Astrocyte of the cerebellum (primary cell): Measurements from ENCODE around the gene PLAC9.
"Not testable (repeated sequence)": the region's sequence is repeated elsewhere in the genome, so short reads cannot be mapped to it uniquely, and the experiment has no call there.

Source experiments
- DNase-seq: peaks from one replicate; pipeline ENCODE4 v3.0.0-alpha.2; 2011; ENCODE audit warnings: low read depth
- H3K4me3 ChIP-seq: 2 replicates; pipeline ENCODE4 v1.5.1; 2011; ENCODE audit warnings: mild to moderate bottlenecking, low read depth, low read length, moderate library complexity
- CTCF ChIP-seq: IDR thresholded peaks from 2 replicates; pipeline ENCODE4 v1.5.1; 2012; ENCODE audit warnings: low read length, low read depth, moderate library complexity, mild to moderate bottlenecking; ENCODE audit errors: missing control alignments
- in situ Hi-C: cut with HindIII; loops from 2 replicates; pipeline ENCODE4 v1.10.0; 2017; ENCODE audit warnings: low sequenced_read_pairs

The PLAC9 gene

DNA sequence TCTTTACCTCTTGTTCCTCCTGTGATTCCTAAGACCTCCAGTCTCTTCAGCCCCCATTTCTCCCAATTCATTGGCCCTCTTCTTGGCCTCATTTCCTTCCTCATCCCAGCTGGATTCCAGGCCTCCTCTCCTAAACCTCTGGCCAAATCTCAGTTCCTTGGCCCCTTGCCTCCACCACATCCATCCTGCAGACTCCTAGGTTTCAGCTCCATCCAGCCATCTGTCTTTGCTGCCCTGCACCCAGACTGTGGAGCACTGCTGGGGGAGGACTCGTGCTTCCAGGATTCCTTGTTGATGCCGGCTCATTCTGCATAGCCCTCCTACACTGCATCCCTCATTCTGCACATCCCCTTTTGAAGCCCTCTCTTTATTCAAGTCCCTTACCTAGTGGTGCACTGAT is 6.7 kb downstream of the PLAC9 start:
- TF ChIP-seq CTCF, result no peak
- no peak for DNase-seq
- no peak overlapping the region for H3K4me3 ChIP-seq
- in situ Hi-C loops, result no loop called here

GRCh38 chr10:80140251-80140650 is 7.7 kb downstream of the PLAC9 start:
- H3K4me3 ChIP-seq, result no peak overlapping the region
- no peak for TF ChIP-seq CTCF
- in situ Hi-C loops, result loop anchor here (5.0 kb wide), 1 partner anchor 67 kb away; the partner anchor contains the start of gene ANXA11
- no peak for DNase-seq

GRCh38 chr10:80141696-80142460 is 9.3 kb downstream of the PLAC9 start:
- no peak for TF ChIP-seq CTCF
- no peak overlapping the region for H3K4me3 ChIP-seq
- no peak for DNase-seq
- in situ Hi-C loops, result loop anchor here (5.0 kb wide), 1 partner anchor 65 kb away; the partner anchor contains the start of gene ANXA11

DNA sequence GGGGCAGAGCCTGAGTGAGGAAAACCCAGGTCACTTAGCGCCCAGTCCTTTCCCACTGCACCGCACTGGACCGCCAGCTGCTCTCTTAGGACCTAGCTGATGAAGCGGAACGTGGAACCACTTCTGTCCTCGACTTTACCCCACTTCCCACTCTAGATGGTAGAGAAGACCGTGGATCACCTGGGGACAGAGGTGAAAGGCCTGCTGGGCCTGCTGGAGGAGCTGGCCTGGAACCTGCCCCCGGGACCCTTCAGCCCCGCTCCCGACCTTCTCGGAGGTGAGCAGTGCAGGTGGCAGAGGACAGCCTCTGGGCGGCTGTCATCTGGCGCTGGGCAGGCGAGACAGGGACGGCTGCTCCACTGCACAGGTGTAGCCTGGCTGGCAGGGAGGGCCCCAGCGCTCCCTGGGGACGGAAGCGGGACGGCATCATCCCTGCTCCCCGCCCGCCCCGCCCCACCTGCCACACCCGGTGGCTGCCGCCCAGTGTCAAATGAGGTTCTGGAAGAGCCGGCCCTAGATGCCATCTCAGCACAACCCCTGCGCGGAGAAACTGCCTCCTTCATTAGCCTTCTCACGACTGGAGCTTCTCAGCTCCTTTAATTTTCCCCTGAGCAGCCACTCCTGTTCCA is 11.7 kb downstream of the PLAC9 start:
- in situ Hi-C loops, result loop anchor here (5.0 kb wide), 1 partner anchor 63 kb away; the partner anchor contains the start of gene ANXA11
- TF ChIP-seq CTCF, result no peak
- H3K4me3 ChIP-seq, result no peak overlapping the region
- DNase-seq, result no peak

DNA sequence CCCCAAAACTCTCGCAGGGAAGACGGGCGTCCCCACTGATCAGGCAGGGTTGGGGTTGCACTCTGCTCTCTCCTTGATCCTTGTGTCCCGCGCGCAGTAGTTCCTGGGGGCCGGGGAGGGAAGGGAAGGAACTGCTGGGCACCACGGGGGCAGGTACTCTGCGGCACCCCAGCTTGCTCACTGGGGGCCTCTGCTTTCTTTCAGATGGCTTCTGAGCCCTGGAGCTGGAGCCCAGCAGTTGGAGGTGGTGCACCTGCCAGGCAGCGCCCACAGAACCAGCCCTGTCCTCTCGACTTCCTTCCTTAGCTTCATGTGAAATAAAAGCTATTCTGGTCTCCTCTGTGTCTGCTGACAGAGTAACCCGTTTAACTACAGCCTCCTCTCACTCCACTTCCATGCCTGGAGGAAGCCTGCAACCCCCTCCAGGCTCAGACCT is 12.2 kb downstream of the PLAC9 start:
- no peak for DNase-seq
- H3K4me3 ChIP-seq, result no peak overlapping the region
- in situ Hi-C loops, result loop anchor here (5.0 kb wide), 1 partner anchor 63 kb away; the partner anchor contains the start of gene ANXA11
- no peak for TF ChIP-seq CTCF

GRCh38 chr10:80145406-80146308 is 13.1 kb downstream of the PLAC9 start:
- H3K4me3 ChIP-seq, in situ Hi-C loops, DNase-seq: not testable (repeated sequence)
